AG04450 (cell line): ENCODE data around the gene PRSS35. TPM values are rescaled to one million over a fixed set of nuclear protein-coding genes. Genes with fewer than 3 reads are reported as not detected.
"Not testable (repeated sequence)": the region's sequence is repeated elsewhere in the genome, so short reads cannot be mapped to it uniquely, and the experiment has no call there.

ENCODE experiments used
- CTCF ChIA-PET: fragments of 300-600, 350-600 bp; formaldehyde crosslinking; extraction: SDS; loops from one replicate; lab custom pipeline; 2022; ENCODE audit warnings: antibody characterized with exemption, inconsistent platforms; lab: Charles Lee
- POLR2A ChIA-PET: fragments of 350-600 bp; formaldehyde crosslinking; extraction: SDS; loops from one replicate; lab custom pipeline; 2021; ENCODE audit warnings: antibody characterized with exemption, inconsistent platforms; lab: Yijun Ruan, JAX
- DNase-seq: peaks from one replicate; pipeline ENCODE4 v3.0.0-alpha.2; 2011; ENCODE audit warnings: low read depth, low spot score
- H3K27ac ChIP-seq: one replicate; pipeline ENCODE4 v1.5.1; 2012; ENCODE audit warnings: low read depth, low read length, control low read depth
- H3K27me3 ChIP-seq: one replicate; pipeline ENCODE4 v1.6.0; 2012; ENCODE audit warnings: low read length; ENCODE audit not compliant: control insufficient read depth, insufficient read depth
- H3K4me3 ChIP-seq: 2 replicates; pipeline ENCODE4 v1.5.1; 2011; ENCODE audit warnings: mild to moderate bottlenecking, low read depth, low read length, control low read depth
- H3K9me3 ChIP-seq: 2 replicates; pipeline ENCODE4 v1.5.1; 2012; ENCODE audit warnings: low read length; ENCODE audit not compliant: control insufficient read depth, insufficient read depth
- polyA plus RNA-seq: library from polyadenylated mRNA; depleted of rRNA; stranded (reverse); fragments of >200 nt; gene quantifications from 2 replicates; pipeline ENCODE4 v1.2.3, GENCODE V29; 2011; rRNA removed
- TF ChIP-seq, protein P1 (sequence below): IDR thresholded peaks from 2 replicates; pipeline ENCODE4 v1.5.1; 2011; ENCODE audit warnings: low read depth, low read length, control low read depth, inconsistent platforms

Gene PRSS35
- polyA plus RNA-seq, 1 experiment = 7.3 TPM

DNA sequence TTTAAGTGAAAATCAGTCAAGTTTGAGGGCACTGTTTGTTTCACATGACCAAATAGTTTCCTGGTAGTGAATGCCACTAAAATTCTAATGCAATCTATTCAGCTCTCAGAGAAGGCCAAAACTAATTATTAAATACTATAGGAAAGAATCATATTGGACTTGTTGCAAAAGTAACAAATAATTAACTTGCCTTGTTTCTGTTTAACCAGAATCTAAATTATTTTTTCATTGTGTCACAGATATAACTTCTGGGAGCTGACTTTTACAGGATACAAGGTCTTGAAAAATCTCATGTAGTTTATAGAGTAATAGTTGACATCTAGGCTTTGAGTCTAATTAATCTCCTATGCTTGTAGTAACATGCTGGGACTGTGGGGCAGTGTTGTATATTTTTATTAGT lies 44.5 kb downstream of the PRSS35 start:
- Histone ChIP-seq H3K27me3 (no peaks in the 10 kb centered on the region), H3K9me3 (no peaks in the 10 kb centered on the region), H3K27ac (no peak overlapping the region), H3K4me3 (no peak overlapping the region)
- no peak for DNase-seq
- ChIA-PET POLR2A (no interaction called here), CTCF (interaction anchor here (1.9 kb wide), 1 partner anchor 45 kb away, joined by 5 read pairs; the partner anchor contains the start of gene PRSS35)
- TF ChIP-seq, protein P1, sequence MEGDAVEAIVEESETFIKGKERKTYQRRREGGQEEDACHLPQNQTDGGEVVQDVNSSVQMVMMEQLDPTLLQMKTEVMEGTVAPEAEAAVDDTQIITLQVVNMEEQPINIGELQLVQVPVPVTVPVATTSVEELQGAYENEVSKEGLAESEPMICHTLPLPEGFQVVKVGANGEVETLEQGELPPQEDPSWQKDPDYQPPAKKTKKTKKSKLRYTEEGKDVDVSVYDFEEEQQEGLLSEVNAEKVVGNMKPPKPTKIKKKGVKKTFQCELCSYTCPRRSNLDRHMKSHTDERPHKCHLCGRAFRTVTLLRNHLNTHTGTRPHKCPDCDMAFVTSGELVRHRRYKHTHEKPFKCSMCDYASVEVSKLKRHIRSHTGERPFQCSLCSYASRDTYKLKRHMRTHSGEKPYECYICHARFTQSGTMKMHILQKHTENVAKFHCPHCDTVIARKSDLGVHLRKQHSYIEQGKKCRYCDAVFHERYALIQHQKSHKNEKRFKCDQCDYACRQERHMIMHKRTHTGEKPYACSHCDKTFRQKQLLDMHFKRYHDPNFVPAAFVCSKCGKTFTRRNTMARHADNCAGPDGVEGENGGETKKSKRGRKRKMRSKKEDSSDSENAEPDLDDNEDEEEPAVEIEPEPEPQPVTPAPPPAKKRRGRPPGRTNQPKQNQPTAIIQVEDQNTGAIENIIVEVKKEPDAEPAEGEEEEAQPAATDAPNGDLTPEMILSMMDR = no peak

DNA sequence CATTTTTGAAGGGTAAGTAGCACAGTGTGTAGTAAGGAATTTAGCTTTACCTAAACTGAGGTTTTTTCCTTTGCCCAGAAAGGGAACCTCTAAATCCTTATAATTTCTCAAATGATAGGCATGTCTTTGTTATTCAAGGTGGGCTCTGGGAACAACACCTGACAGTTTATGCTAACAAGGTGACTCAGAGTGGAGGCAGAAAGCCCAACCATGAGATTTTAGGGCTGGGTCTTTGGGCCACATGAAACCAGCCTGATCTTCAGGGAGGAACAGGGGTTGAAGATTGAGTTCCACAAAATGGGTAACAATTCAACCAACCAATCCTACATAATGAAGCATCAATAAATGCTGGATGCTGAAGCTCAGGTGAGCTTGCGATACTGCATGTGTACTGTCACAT lies 46.6 kb downstream of the PRSS35 start:
- CTCF ChIA-PET = no interaction called here

DNA sequence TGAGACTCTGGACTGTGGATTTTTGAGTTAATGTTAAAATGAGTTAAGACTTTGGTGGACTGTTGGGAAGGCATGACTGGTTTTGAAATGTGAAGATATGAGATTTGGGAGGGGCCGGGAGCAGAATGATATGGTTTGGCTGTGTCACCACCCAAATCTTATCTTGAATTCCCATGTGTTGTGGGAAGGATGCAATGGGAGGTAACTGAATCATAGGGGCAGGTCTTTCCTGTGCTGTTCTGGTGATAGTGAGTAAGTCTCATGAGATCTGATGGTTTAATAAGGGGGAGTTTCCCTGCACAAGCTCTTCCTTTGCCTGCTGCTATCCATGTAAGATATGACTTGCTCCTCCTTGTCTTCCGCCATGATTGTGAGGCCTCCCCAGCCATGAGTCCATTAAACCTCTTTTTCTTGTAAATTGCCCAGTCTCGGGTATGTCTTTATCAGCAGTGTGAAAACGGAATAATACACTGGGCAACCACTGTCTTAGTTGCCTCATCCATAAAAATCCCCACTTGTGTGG lies 59.4 kb downstream of the PRSS35 start:
- DNase-seq, CTCF ChIA-PET, POLR2A ChIA-PET, H3K27me3 ChIP-seq, H3K9me3 ChIP-seq, H3K27ac ChIP-seq, H3K4me3 ChIP-seq: not testable (repeated sequence)

More for the DNA sequence above, 46.6 kb downstream of the PRSS35 start:
- Histone ChIP-seq H3K27me3 (no peaks in the 10 kb centered on the region), H3K4me3 (no peak overlapping the region), H3K9me3 (no peaks in the 10 kb centered on the region), H3K27ac (no peak overlapping the region)
- no peak for DNase-seq
- TF ChIP-seq, protein P1 = no peak
- POLR2A ChIA-PET = no interaction called here

DNA sequence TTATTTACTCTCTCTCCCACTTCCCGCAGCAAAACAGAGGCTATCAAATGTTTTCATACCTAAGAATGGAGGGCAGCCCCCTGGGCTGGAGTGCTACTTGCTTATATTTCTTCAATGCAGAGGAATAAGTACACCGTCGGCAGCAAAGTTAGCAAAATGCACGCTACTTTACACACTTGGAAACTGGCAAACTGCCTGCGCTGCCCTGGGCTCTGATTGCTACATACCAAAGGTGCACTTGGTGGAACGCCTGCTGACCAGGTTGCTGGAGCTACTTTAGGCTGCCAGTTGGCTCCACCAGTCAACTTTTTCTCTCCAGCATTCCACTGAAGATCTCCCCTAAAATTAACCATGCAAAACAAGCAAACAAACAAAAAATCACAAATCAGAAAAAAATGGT lies 62.4 kb downstream of the PRSS35 start:
- Histone ChIP-seq H3K9me3 (no peaks in the 10 kb centered on the region), H3K27ac (no peak overlapping the region), H3K27me3 (no peaks in the 10 kb centered on the region), H3K4me3 (no peak overlapping the region)
- no peak for DNase-seq
- CTCF ChIA-PET = interaction anchor here (1.2 kb wide), 1 partner anchor 39 kb away, joined by 3 read pairs; no protein-coding TSS in a partner anchor
- POLR2A ChIA-PET = no interaction called here
- TF ChIP-seq, protein P1 = no peak

Other genes starting within 250 kb of the PRSS35 start
- 29.3 and 31.8 TPM in 2 replicates for gene ME1, start 81.5 kb upstream of the PRSS35 start, polyA plus RNA-seq
- gene SNAP91, start 196.6 kb downstream of the PRSS35 start, polyA plus RNA-seq = not detected in 2 replicates